ELF-1 (cell line): ENCODE measurements around the gene TPRN.

ENCODE experiments used
- DNase-seq: peaks from one replicate; pipeline ENCODE4 v3.0.0-alpha.2; 2016; ENCODE audit warnings: low read depth, low spot score

TPRN gene

GRCh38 chr9:137173796-137174664, 26.5 kb downstream of the TPRN start:
- no peak for DNase-seq

- no peak for DNase-seq
Measured at GRCh38 chr9:137172901-137173795, 27.4 kb downstream of the TPRN start.

GRCh38 chr9:137171149-137171900, 29.2 kb downstream of the TPRN start:
- no peak for DNase-seq

DNA sequence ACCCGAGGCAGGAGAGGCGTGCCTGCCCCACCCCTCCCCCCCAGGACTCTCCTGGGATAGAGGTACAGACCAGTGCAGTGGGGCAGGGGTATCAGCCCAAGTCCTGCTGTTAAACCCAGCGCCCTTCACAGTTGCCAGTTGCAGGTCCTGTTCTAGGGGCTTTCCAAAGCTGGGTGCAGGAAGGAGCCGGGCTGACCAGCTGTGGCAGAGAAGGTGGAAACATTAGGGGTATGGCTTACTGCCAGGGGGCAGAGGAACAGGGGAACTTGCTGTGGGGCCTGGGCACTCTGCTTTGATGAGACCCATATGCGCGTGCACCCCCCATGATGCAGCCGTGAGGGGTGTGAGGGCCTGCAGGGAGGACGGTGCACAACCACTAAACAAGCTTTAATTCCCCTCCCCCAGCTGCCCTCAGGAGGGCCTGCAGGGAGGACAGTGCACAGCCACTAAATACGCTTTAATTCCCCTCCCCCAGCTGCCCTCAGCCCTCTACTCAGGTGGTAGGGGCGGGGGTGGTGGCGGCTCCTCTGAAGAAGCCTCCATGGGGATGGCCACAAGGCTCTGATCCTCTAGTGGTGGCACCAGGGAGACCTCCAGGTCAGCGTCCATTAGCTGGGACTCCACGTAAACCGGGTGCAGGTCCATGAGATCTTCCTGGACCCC, 29.9 kb downstream of the TPRN start:
- DNase-seq: no peak

DNA sequence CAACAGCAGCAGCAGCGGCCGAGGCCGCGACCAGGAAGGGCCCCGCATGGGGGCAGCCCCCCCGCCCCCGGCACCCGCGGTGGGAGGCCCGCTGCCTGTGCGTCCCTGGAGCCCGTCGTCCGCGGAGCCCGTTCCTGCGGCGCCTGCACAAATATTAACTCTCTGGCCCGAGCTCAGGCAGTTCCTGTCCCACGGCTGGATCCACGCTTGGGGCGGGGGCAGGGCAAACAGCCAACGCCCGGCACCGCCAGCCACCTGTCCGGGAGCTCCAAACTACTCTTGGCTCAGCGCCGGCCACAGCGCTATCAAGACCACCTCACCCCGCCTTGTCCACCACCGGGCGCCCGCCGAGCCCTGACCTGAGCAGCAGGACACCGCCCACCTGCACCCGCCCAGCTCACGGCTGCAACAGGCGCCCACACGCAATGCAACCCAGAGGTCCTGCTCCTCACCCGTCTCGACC, 30.6 kb downstream of the TPRN start, which contains the start of gene LRRC26:
TSS of gene LRRC26 (minus strand) at position 156 of the 463 bp plus-strand sequence. CDS start at position 48, 108 bp downstream.
- no peak for DNase-seq

- peak; percentile 86 for DNase-seq
Measured at GRCh38 chr9:137168904-137169856, 31.4 kb downstream of the TPRN start.

GRCh38 chr9:137168573-137168903, 32.0 kb downstream of the TPRN start:
- DNase-seq: no peak

- no peak for DNase-seq
Measured at GRCh38 chr9:137167747-137168572, 32.6 kb downstream of the TPRN start.

DNA sequence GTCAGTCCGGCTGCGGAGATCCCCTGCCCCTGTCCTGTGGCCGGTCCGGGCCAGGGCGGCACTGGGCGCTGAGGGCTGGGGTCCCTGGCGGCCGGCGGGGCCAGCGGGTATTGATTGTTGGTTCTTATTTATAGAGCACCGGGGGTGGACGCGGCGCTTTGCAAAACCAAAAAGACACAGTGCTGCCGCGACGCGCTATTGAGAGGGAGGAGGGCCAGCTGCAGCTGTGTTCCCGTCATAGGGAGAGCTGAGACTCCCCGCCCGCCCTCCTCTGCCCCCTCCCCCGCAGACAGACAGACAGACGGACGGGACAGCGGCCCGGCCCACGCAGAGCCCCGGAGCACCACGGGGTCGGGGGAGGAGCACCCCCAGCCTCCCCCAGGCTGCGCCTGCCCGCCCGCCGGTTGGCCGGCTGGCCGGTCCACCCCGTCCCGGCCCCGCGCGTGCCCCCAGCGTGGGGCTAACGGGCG, 33.2 kb downstream of the TPRN start:
- no peak for DNase-seq

GRCh38 chr9:137166380-137167229, 33.9 kb downstream of the TPRN start:
- DNase-seq: no peak

GRCh38 chr9:137165250-137165836, 35.2 kb downstream of the TPRN start:
- DNase-seq: no peak

- no peak for DNase-seq
Measured at GRCh38 chr9:137164370-137165249, 35.9 kb downstream of the TPRN start.

- DNase-seq: no peak
Measured at GRCh38 chr9:137163805-137164204, 36.7 kb downstream of the TPRN start.

DNA sequence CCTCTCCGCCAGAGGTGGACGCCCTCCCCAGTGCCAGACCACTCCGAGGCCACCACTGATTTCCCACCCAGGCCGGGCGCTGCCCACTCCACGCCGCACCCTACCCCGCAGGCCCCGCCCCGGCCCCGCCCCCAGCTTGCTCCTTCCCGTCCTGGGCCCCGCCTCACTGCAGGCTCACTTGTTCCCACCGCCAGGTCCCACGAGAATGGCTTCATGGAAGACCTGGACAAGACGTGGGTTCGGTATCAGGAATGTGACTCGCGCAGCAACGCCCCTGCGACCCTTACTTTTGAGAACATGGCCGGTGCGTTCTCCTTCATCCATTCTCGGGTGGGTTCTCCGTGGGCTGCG, 37.2 kb downstream of the TPRN start:
- no peak for DNase-seq

DNA sequence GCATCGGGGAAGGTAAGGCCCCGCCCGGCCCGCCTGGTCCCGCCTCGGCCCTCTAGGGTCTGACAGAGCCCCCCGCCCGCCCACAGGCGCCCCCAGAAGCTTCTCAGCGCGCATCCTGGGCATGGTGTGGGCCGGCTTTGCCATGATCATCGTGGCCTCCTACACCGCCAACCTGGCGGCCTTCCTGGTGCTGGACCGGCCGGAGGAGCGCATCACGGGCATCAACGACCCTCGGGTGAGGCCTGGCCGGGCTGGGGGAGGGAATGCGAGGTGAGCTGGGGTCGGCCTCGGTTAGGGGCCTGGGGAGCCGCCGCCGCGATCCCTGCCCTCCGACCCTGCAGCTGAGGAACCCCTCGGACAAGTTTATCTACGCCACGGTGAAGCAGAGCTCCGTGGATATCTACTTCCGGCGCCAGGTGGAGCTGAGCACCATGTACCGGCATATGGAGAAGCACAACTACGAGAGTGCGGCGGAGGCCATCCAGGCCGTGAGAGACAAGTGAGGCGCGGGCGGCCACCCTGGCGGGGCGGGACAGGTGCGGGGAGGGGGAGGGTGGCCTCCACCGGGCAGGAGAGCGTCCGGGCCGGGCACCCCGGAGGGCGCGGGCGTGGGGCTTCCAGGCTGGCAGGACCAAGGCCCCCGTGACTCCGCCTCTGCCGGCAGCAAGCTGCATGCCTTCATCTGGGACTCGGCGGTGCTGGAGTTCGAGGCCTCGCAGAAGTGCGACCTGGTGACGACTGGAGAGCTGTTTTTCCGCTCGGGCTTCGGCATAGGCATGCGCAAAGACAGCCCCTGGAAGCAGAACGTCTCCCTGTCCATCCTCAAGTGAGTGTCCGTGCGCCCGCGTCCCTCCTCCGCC, 37.8 kb downstream of the TPRN start:
- no peak for DNase-seq
